Peyer's patch (tissue), 4 donors: ENCODE data around the gene SHLD2.
"Not testable (repeated sequence)": the region's sequence is repeated elsewhere in the genome, so short reads cannot be mapped to it uniquely, and the experiment has no call there.

ENCODE experiments used
- CTCF ChIP-seq, 6 experiments: fragments of 450-650 bp in 4 of 6; fragments of 200-600 bp in 2 of 6; sonication (generic) in 1 of 6; IDR thresholded peaks; one replicate each; pipeline ENCODE4 v1.5.1; 2017 to 2019; ENCODE audit warnings: antibody characterized with exemption in 6 of 6, mild to moderate bottlenecking in 3 of 6, moderate library complexity in 1 of 6
- POLR2A ChIP-seq, 2 donors: fragments of 450-650 bp; IDR thresholded peaks; one replicate each; pipeline ENCODE4 v1.5.1; 2017; ENCODE audit warnings: antibody characterized with exemption in 2 of 2, mild to moderate bottlenecking in 2 of 2, moderate library complexity in 2 of 2

DNA sequence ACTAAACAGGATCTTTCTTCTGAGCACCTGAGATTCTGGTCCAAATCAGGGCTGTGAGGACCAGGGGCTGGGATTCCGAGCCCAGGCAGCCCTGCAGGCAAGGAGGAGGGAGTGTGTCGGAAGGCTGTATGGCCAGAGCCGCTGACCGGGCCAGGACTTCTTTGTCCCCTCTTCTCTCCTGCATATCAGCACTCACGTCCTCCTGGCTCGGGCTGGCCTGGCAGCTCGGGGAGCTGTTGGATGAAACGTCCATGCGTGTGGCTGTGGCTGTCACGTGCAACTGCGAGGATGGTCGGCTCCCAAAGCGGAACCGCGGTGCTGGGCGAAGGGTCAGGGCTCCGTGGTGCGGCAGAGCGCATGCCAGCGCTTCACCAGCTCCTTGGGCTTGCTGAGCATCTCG, 118.8 kb downstream of the SHLD2 start:
- TF ChIP-seq CTCF, POLR2A (IDR thresholded peaks at IDR 0.05): not testable (repeated sequence)
